OCI-LY1 (cell line): ENCODE results near the gene CCDC127.

Experiments
- H2AFZ ChIP-seq: fragments of 200-600 bp; sonication (generic), shearing (Covaris generic); 2 replicates; pipeline ENCODE4 v1.6.0; 2014; ENCODE audit warnings: antibody characterized with exemption, mild to moderate bottlenecking, low read length
- H3F3A ChIP-seq: fragments of 200-600 bp; sonication (generic), shearing (Covaris generic); 2 replicates; pipeline ENCODE4 v1.6.0; 2014; ENCODE audit warnings: mild to moderate bottlenecking, antibody characterized with exemption, low read length, moderate library complexity; ENCODE audit not compliant: insufficient read depth
- H3K27ac ChIP-seq: fragments of 200-600 bp; sonication (generic); 2 replicates; pipeline ENCODE4 v1.5.1; 2014; ENCODE audit warnings: low read length, mixed run types, mild to moderate bottlenecking, low read depth; ENCODE audit not compliant: poor library complexity, severe bottlenecking
- H3K27me3 ChIP-seq: fragments of 200-600 bp; sonication (generic); 2 replicates; pipeline ENCODE4 v1.6.0; 2014; ENCODE audit warnings: antibody characterized with exemption, mild to moderate bottlenecking, low read length, moderate library complexity; ENCODE audit not compliant: insufficient read depth
- H3K36me3 ChIP-seq: fragments of 200-600 bp; sonication (generic); 2 replicates; pipeline ENCODE4 v1.6.1; 2014; ENCODE audit warnings: mild to moderate bottlenecking, antibody characterized with exemption, low read length, moderate library complexity, mixed read lengths; ENCODE audit not compliant: insufficient read depth
- H3K4me1 ChIP-seq: fragments of 200-600 bp; sonication (generic); 2 replicates; pipeline ENCODE4 v1.5.1; 2014; ENCODE audit warnings: mild to moderate bottlenecking, low read length, moderate library complexity; ENCODE audit not compliant: insufficient read depth, severe bottlenecking
- H3K4me2 ChIP-seq: fragments of 200-600 bp; sonication (generic), shearing (Covaris generic); 2 replicates; pipeline ENCODE4 v1.6.1; 2014; ENCODE audit warnings: low read length
- H3K4me3 ChIP-seq: fragments of 200-600 bp; sonication (generic); 2 replicates; pipeline ENCODE4 v1.5.1; 2014; ENCODE audit warnings: low read length, low read depth, mild to moderate bottlenecking, mixed read lengths; ENCODE audit not compliant: poor library complexity, severe bottlenecking
- H3K79me2 ChIP-seq: fragments of 200-600 bp; shearing (Covaris generic); 2 replicates; pipeline ENCODE4 v1.6.1; 2016; ENCODE audit warnings: mixed run types, low read length, mixed read lengths; ENCODE audit not compliant: insufficient read depth
- H3K9ac ChIP-seq: fragments of 200-600 bp; sonication (generic), shearing (Covaris generic); 2 replicates; pipeline ENCODE4 v1.6.1; 2014; ENCODE audit warnings: mild to moderate bottlenecking, low read length, mixed read lengths
- H3K9me2 ChIP-seq: fragments of 200-600 bp; sonication (generic), shearing (Covaris generic); 2 replicates; pipeline ENCODE4 v1.6.1; 2014; ENCODE audit warnings: low read depth, mild to moderate bottlenecking, low read length, mixed read lengths
- H3K9me3 ChIP-seq: fragments of 200-600 bp; shearing (Covaris generic); 2 replicates; pipeline ENCODE4 v1.6.1; 2014; ENCODE audit warnings: low read length, mixed read lengths
- H4K20me1 ChIP-seq: fragments of 200-600 bp; sonication (generic), shearing (Covaris generic); 2 replicates; pipeline ENCODE4 v1.6.0; 2016; ENCODE audit warnings: mild to moderate bottlenecking, low read length; ENCODE audit not compliant: insufficient read depth
- CTCF ChIP-seq: fragments of 200-600 bp; sonication (generic), shearing (Covaris generic); IDR thresholded peaks from 2 replicates; pipeline ENCODE4 v1.5.1; 2017; ENCODE audit warnings: mild to moderate bottlenecking, antibody characterized with exemption, low read length, moderate library complexity, mixed read lengths
- EZH2 ChIP-seq: fragments of 200-600 bp; sonication (generic), shearing (Covaris generic); IDR thresholded peaks from 2 replicates; pipeline ENCODE4 v1.8.0; 2017; ENCODE audit warnings: borderline replicate concordance, mixed run types, mild to moderate bottlenecking, antibody characterized with exemption, low read length, moderate library complexity, mixed read lengths

Gene CCDC127

GRCh38 chr5:161803-162110 lies 56.2 kb downstream of the CCDC127 start:
- Histone ChIP-seq H3F3A (no peaks in the 10 kb centered on the region), H2AFZ (no peak overlapping the region), H3K4me2 (no peak overlapping the region), H3K27ac (no peak overlapping the region), H3K36me3 (no peaks in the 10 kb centered on the region), H3K9me3 (no peaks in the 10 kb centered on the region), H3K9ac (no peak overlapping the region), H3K79me2 (no peaks in the 10 kb centered on the region), H4K20me1 (no peaks in the 10 kb centered on the region), H3K27me3 (peaks cover 4% of the 10 kb centered on the region; the same call in 1 of the 2 replicates), H3K4me1 (no peaks in the 10 kb centered on the region), H3K4me3 (no peak overlapping the region), H3K9me2 (no peaks in the 10 kb centered on the region)
- TF ChIP-seq EZH2 (no peak), CTCF (no peak)

GRCh38 chr5:160921-161802 lies 56.8 kb downstream of the CCDC127 start:
- no peaks in the 10 kb centered on the region for H3K79me2 ChIP-seq
- H3K4me2 ChIP-seq, result no peak overlapping the region
- H4K20me1 ChIP-seq, result no peaks in the 10 kb centered on the region
- H3K9ac ChIP-seq, result no peak overlapping the region
- no peak overlapping the region for H3K4me3 ChIP-seq
- no peak overlapping the region for H2AFZ ChIP-seq
- H3F3A ChIP-seq, result no peaks in the 10 kb centered on the region
- H3K36me3 ChIP-seq, result no peaks in the 10 kb centered on the region
- H3K4me1 ChIP-seq, result no peaks in the 10 kb centered on the region
- TF ChIP-seq CTCF (no peak), EZH2 (no peak)
- no peaks in the 10 kb centered on the region for H3K9me2 ChIP-seq
- peaks cover 4% of the 10 kb centered on the region; the same call in 1 of the 2 replicates for H3K27me3 ChIP-seq
- H3K27ac ChIP-seq, result no peak overlapping the region
- H3K9me3 ChIP-seq, result no peaks in the 10 kb centered on the region

- Histone ChIP-seq H3K9me3 (no peaks in the 10 kb centered on the region), H3K9ac (no peak overlapping the region), H3K4me3 (no peak overlapping the region), H2AFZ (no peak overlapping the region), H3K36me3 (no peaks in the 10 kb centered on the region), H3K9me2 (no peaks in the 10 kb centered on the region), H4K20me1 (no peaks in the 10 kb centered on the region), H3K4me1 (peaks cover under 1% of the 10 kb centered on the region), H3F3A (no peaks in the 10 kb centered on the region), H3K27me3 (peaks cover 4% of the 10 kb centered on the region; the same call in 1 of the 2 replicates), H3K4me2 (no peak overlapping the region), H3K27ac (no peak overlapping the region), H3K79me2 (no peaks in the 10 kb centered on the region)
- TF ChIP-seq EZH2 (no peak), CTCF (no peak)
Observed at GRCh38 chr5:160173-160510, 57.8 kb downstream of the CCDC127 start.
